ENCODE measurements around the gene GABRE.

The GABRE gene

GRCh38 chrX:151974336-151975227, at the start of gene GABRE:
Gene GABRE (minus strand): TSS chrX:151974676. CDS start chrX:151974625, 51 bp downstream.
- no peak for DNase-seq (ENCODE audit: low spot score)

GRCh38 chrX:152020888-152021287, 46.4 kb upstream of the GABRE start:
- DNase-seq (ENCODE audit: low spot score) = no peak

- DNase-seq (ENCODE audit: low spot score) = no peak
Measured at GRCh38 chrX:151999813-152000212, 25.3 kb upstream of the GABRE start.

- DNase-seq (ENCODE audit: low spot score) = no peak
Measured at GRCh38 chrX:151997539-151997938, 23.1 kb upstream of the GABRE start.

GRCh38 chrX:151996347-151996746, 21.9 kb upstream of the GABRE start:
- DNase-seq (ENCODE audit: low spot score) = no peak

- DNase-seq (ENCODE audit: low spot score) = no peak
Measured at GRCh38 chrX:151994476-151994875, 20.0 kb upstream of the GABRE start.

GRCh38 chrX:151988706-151989299, 14.3 kb upstream of the GABRE start:
- DNase-seq (ENCODE audit: low spot score) = no peak

GRCh38 chrX:151987108-151987507, 12.6 kb upstream of the GABRE start:
- no peak for DNase-seq (ENCODE audit: low spot score)

- no peak for DNase-seq (ENCODE audit: low spot score)
Measured at GRCh38 chrX:151985955-151986354, 11.5 kb upstream of the GABRE start.

- DNase-seq (ENCODE audit: low spot score) = no peak
Measured at GRCh38 chrX:151985531-151985930, 11.1 kb upstream of the GABRE start.

GRCh38 chrX:151984902-151985301, 10.4 kb upstream of the GABRE start:
- DNase-seq (ENCODE audit: low spot score) = no peak

GRCh38 chrX:151984328-151984727, 9.9 kb upstream of the GABRE start:
- no peak for DNase-seq (ENCODE audit: low spot score)

GRCh38 chrX:151983186-151983585, 8.7 kb upstream of the GABRE start:
- DNase-seq (ENCODE audit: low spot score) = no peak

- no peak for DNase-seq (ENCODE audit: low spot score)
Measured at GRCh38 chrX:151982222-151982621, 7.7 kb upstream of the GABRE start.

GRCh38 chrX:151981129-151981528, 6.7 kb upstream of the GABRE start:
- no peak for DNase-seq (ENCODE audit: low spot score)

- DNase-seq (ENCODE audit: low spot score) = no peak
Measured at GRCh38 chrX:151977923-151978322, 3.4 kb upstream of the GABRE start.

GRCh38 chrX:151977009-151977408, 2.5 kb upstream of the GABRE start:
- DNase-seq (ENCODE audit: low spot score) = no peak

- DNase-seq (ENCODE audit: low spot score) = no peak
Measured at GRCh38 chrX:151975736-151976275, 1.3 kb upstream of the GABRE start.

- DNase-seq (ENCODE audit: low spot score) = no peak
Measured at GRCh38 chrX:151975228-151975593, 735 bp upstream of the GABRE start.

- no peak for DNase-seq (ENCODE audit: low spot score)
Measured at GRCh38 chrX:151973851-151974335, 583 bp downstream of the GABRE start.

- no peak for DNase-seq (ENCODE audit: low spot score)
Measured at GRCh38 chrX:151973060-151973661, 1.3 kb downstream of the GABRE start.

GRCh38 chrX:151970661-151971060, 3.8 kb downstream of the GABRE start:
- DNase-seq (ENCODE audit: low spot score) = no peak

GRCh38 chrX:151970027-151970426, 4.4 kb downstream of the GABRE start:
- no peak for DNase-seq (ENCODE audit: low spot score)
